Body of pancreas (tissue), 4 donors: ENCODE data around the gene TMEM271.

Experiments used
- CTCF ChIP-seq, 7 experiments: fragments of 450-650 bp in 4 of 7; fragments of 200-600 bp in 3 of 7; sonication (generic) in 3 of 7; IDR thresholded peaks; one replicate each; pipeline ENCODE4 v1.5.1; 2016 to 2019; ENCODE audit warnings: antibody characterized with exemption in 7 of 7
- POLR2A ChIP-seq, 3 donors: fragments of 450-650 bp; IDR thresholded peaks; one replicate each; pipeline ENCODE4 v1.6.1; 2016; ENCODE audit warnings: antibody characterized with exemption in 3 of 3, mild to moderate bottlenecking in 2 of 3

DNA sequence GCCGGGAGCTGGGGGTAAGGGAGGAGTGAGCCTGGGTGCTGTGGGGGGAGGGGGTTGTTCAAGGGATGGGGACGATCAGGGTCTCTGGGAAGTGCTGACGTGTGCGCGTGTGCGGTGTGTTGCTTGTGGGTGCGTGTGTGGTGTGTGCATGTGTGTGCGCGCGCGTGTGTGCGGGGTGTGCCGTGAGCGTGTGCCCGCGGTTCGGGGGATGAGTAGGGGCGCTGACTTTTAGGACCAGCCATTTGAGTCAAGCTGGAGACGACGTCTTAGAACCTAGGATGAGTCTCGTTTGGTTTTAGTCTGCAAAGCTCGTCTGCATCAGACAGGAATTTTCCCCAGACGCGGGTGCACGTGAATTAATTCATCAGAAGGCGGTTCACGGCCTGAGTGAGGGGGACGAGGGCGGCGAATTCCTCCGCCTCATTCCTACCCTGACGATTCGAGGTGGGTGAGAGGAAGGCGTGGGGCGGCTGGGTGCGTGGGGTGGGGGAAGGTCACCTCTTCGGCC is 950 bp upstream of the TMEM271 start:
- no peak for TF ChIP-seq CTCF (IDR thresholded peaks at IDR 0.05)
- no peak for TF ChIP-seq POLR2A (IDR thresholded peaks at IDR 0.05)
